NCI-H2029 treated with DMSO at 0.1 percent for 48 hours (cell line): ENCODE measurements around the gene RAVER1.

Experiments used
- DNase-seq: peaks from one replicate; lab custom pipeline; 2025; lab: John Stamatoyannopoulos, UW

The RAVER1 gene

GRCh38 chr19:10269333-10270179 is 63.8 kb downstream of the RAVER1 start:
- DNase-seq, result peak; percentile 38

GRCh38 chr19:10268071-10268470 is 65.3 kb downstream of the RAVER1 start:
- DNase-seq, result no peak

GRCh38 chr19:10266706-10267105 is 66.6 kb downstream of the RAVER1 start:
- DNase-seq, result no peak
